ENCODE data around the gene EPO. TPM values are rescaled to one million over a fixed set of nuclear protein-coding genes. Genes with fewer than 3 reads are reported as not detected.

EPO gene
- total RNA-seq, 1 experiment from 2014 or later, result 0.30 TPM

GRCh38 chr7:100765250-100765649 lies 45.0 kb downstream of the EPO start:
- Histone ChIP-seq H3K36me3 (ENCODE audit: control insufficient read depth in 1 of 2, insufficient read depth in 2 of 2, low read length in 2 of 2) (no peaks in the 10 kb centered on the region), H3K27ac (ENCODE audit: low read depth, low read length) (no peak overlapping the region), H3K4me1 (ENCODE audit: control insufficient read depth in 1 of 2, insufficient read depth in 2 of 2, low read length in 2 of 2) (no peaks in the 10 kb centered on the region), H3K4me2 (ENCODE audit: low read length) (no peak overlapping the region), H3K9me3 (ENCODE audit: control insufficient read depth in 1 of 2, insufficient read depth in 1 of 2, low read depth in 1 of 2, low read length in 2 of 2) (no peaks in the 10 kb centered on the region), H3K9me2 (ENCODE audit: insufficient read depth) (no peaks in the 10 kb centered on the region), H3K79me2 (ENCODE audit: insufficient read depth, low read length) (no peaks in the 10 kb centered on the region), H3K9ac (ENCODE audit: low read length) (no peak overlapping the region), H3K27me3 (ENCODE audit: insufficient read depth, low read length) (no peaks in the 10 kb centered on the region), H4K20me1 (ENCODE audit: insufficient read depth) (no peaks in the 10 kb centered on the region), H3K4me3 (replicated peaks in 1 of 2; ENCODE audit: low read depth in 1 of 2, low read length in 2 of 2) (no peak overlapping the region), H2AFZ (ENCODE audit: low read depth, low read length, poor library complexity, severe bottlenecking) (no peak overlapping the region)
- BruUV-seq (replicated peaks), result no TSS peak
- no peak for TF ChIP-seq SP1 (IDR thresholded peaks at IDR 0.05; ENCODE audit: low read depth)
- no peak for TF ChIP-seq CEBPB (IDR thresholded peaks at IDR 0.05; ENCODE audit: low read depth)
- TF ChIP-seq POLR2AphosphoS5 (IDR thresholded peaks at IDR 0.05; ENCODE audit: low read depth, low read length), result no peak
- TF ChIP-seq ZFX (IDR thresholded peaks at IDR 0.05), result no peak
- no peak for TF ChIP-seq EGR1 (IDR thresholded peaks at IDR 0.05; ENCODE audit: low read depth)
- no peak for TF ChIP-seq ZNF274 (IDR thresholded peaks at IDR 0.05; ENCODE audit: low read depth, low read length)
- TF ChIP-seq RAD21 (IDR thresholded peaks at IDR 0.05; ENCODE audit: low read depth), result no peak
- TF ChIP-seq JUND (IDR thresholded peaks at IDR 0.05), result no peak
- TF ChIP-seq ELF1 (IDR thresholded peaks at IDR 0.05; ENCODE audit: borderline replicate concordance, low read depth), result no peak
- no peak for TF ChIP-seq TCF7L2 (IDR thresholded peaks at IDR 0.05; ENCODE audit: borderline replicate concordance, extremely low read depth, insufficient read depth, insufficient read length)
- TF ChIP-seq POLR2A (IDR thresholded peaks at IDR 0.05; ENCODE audit: borderline replicate concordance, extremely low read depth, insufficient read depth, insufficient read length), result no peak
- no peak for TF ChIP-seq FOSL1 (IDR thresholded peaks at IDR 0.05; ENCODE audit: low read depth)
- TF ChIP-seq ZBTB33 (IDR thresholded peaks at IDR 0.05; ENCODE audit: extremely low read depth, insufficient replicate concordance, low read length), result no peak
- no peak for TF ChIP-seq CTCF (IDR thresholded peaks at IDR 0.05 in 2 of 3, conservative IDR thresholded peaks at IDR 0.05 in 1 of 3; ENCODE audit: borderline replicate concordance in 1 of 3, insufficient read depth in 1 of 3, low read depth in 2 of 3, low read length in 2 of 3)
- TF ChIP-seq MAX (IDR thresholded peaks at IDR 0.05), result no peak
- TF ChIP-seq SRF (IDR thresholded peaks at IDR 0.05; ENCODE audit: low read depth), result no peak
- ATAC-seq, result no peak
- no peak for DNase-seq (ENCODE audit: low read depth, low spot score)
- CTCF ChIA-PET, result no interaction called here
- RAD21 ChIA-PET (ENCODE audit: low non-redundant PET in 1 of 2, low total read pairs in 2 of 2, uncharacterized antibody in 2 of 2, unreplicated experiment in 2 of 2), result no interaction called here
- intact Hi-C loops (cut with micrococcal nuclease), result no loop called here
- POLR2A ChIA-PET, result no interaction called here
